Uterus (tissue), 4 donors: ENCODE data around the gene C12orf54. TPM values are rescaled to one million over a fixed set of nuclear protein-coding genes. Genes with fewer than 3 reads are reported as not detected.
A peak's percentile ranks its signal among the peaks of the same experiment; 100 is the strongest.
"Not testable (repeated sequence)": the region's sequence is repeated elsewhere in the genome, so short reads cannot be mapped to it uniquely, and the experiment has no call there.

Experiments used
- DNase-seq, 2 donors: peaks; one replicate each; pipeline ENCODE4 v3.0.0-alpha.2; 2019 to 2020
- H3K27ac ChIP-seq, 2 donors: fragments of 200-600 bp; sonication (generic); 1 replicate in 1 of 2; 2 replicates in 1 of 2; pipeline ENCODE4 v1.5.1; 2016 to 2018
- H3K27me3 ChIP-seq, 2 donors: fragments of 200-600 bp; sonication (generic); one replicate each; pipeline ENCODE4 v1.5.1; 2018 to 2019; ENCODE audit warnings: control low read depth in 1 of 2
- H3K36me3 ChIP-seq, 2 donors: fragments of 200-600 bp; sonication (generic); one replicate each; pipeline ENCODE4 v1.5.1; 2019; ENCODE audit warnings: control low read depth in 1 of 2
- H3K4me1 ChIP-seq, 2 donors: fragments of 200-600 bp; sonication (generic); one replicate each; pipeline ENCODE4 v1.5.1; 2018 to 2019; ENCODE audit warnings: control low read depth in 1 of 2
- H3K4me3 ChIP-seq, 2 donors: fragments of 200-600 bp; sonication (generic); 1 replicate in 1 of 2; 2 replicates in 1 of 2; pipeline ENCODE4 v1.5.1; 2018 to 2019; ENCODE audit warnings: mild to moderate bottlenecking in 1 of 2
- H3K9me3 ChIP-seq, 2 donors: fragments of 200-600 bp; sonication (generic); one replicate each; pipeline ENCODE4 v1.5.1; 2019; ENCODE audit warnings: control low read depth in 1 of 2
- CTCF ChIP-seq, 4 experiments: fragments of 200-600 bp in 2 of 4; fragments of 450-650 bp in 2 of 4; sonication (generic) in 2 of 4; IDR thresholded peaks; one replicate each; pipeline ENCODE4 v1.5.1; 2016 to 2019; ENCODE audit warnings: antibody characterized with exemption in 4 of 4, mild to moderate bottlenecking in 2 of 4, moderate library complexity in 1 of 4
- POLR2A ChIP-seq, 2 donors: fragments of 450-650 bp; IDR thresholded peaks; one replicate each; pipeline ENCODE4 v1.6.1; 2016; ENCODE audit warnings: antibody characterized with exemption in 2 of 2, mild to moderate bottlenecking in 1 of 2, moderate library complexity in 1 of 2
- intact Hi-C: fragments of 100-400 bp; cut with DNase I; formaldehyde crosslinking; loops from one replicate; pipeline ENCODE4 v1.15.1; 2023; ENCODE audit warnings: low total_unique reads
- total RNA-seq, 4 donors: library from RNA; depleted of rRNA in 3 of 4; stranded (reverse); fragments of >200 nt in 3 of 4; gene quantifications; one replicate each; pipeline versions ENCODE4 v1.1.0 to v1.2.4, GENCODE V29; 2014 to 2023
- donor health status: DM: yes; HTN: yes; CAD: no.

The C12orf54 gene
- total RNA-seq, 4 donors from 2014 or later: 3.6 TPM; not detected in 3

- Histone ChIP-seq H3K9me3 (no peaks in the 10 kb centered on the region), H3K4me3 (no peak overlapping the region), H3K4me1 (no peaks in the 10 kb centered on the region), H3K36me3 (no peaks in the 10 kb centered on the region), H3K27me3 (no peaks in the 10 kb centered on the region), H3K27ac (no peak overlapping the region)
- TF ChIP-seq POLR2A (IDR thresholded peaks at IDR 0.05) (no peak), CTCF (IDR thresholded peaks at IDR 0.05) (no peak)
- no peak for DNase-seq
- intact Hi-C loops: no loop called here
These were observed 36.0 kb upstream of the C12orf54 start for GRCh38 chr12:48446161-48446776.

- intact Hi-C loops: no loop called here
- Histone ChIP-seq H3K4me3 (no peak overlapping the region), H3K9me3 (no peaks in the 10 kb centered on the region), H3K27me3 (no peaks in the 10 kb centered on the region), H3K4me1 (no peaks in the 10 kb centered on the region), H3K27ac (no peak overlapping the region), H3K36me3 (no peaks in the 10 kb centered on the region)
- TF ChIP-seq POLR2A (IDR thresholded peaks at IDR 0.05) (no peak), CTCF (IDR thresholded peaks at IDR 0.05) (no peak)
- DNase-seq: no peak
These were observed 34.5 kb upstream of the C12orf54 start for GRCh38 chr12:48447755-48448154.

GRCh38 chr12:48451372-48451771 is 30.9 kb upstream of the C12orf54 start:
- Histone ChIP-seq H3K4me3 (no peak overlapping the region), H3K4me1 (no peaks in the 10 kb centered on the region), H3K36me3 (no peaks in the 10 kb centered on the region), H3K9me3 (no peaks in the 10 kb centered on the region), H3K27me3 (no peaks in the 10 kb centered on the region), H3K27ac (no peak overlapping the region)
- TF ChIP-seq POLR2A (IDR thresholded peaks at IDR 0.05) (no peak), CTCF (IDR thresholded peaks at IDR 0.05) (no peak)
- intact Hi-C loops: no loop called here
- no peak for DNase-seq

- H3K4me3 ChIP-seq, H3K27me3 ChIP-seq, intact Hi-C loops, DNase-seq, H3K4me1 ChIP-seq, H3K27ac ChIP-seq, H3K9me3 ChIP-seq, H3K36me3 ChIP-seq: not testable (repeated sequence)
These were observed 29.3 kb upstream of the C12orf54 start for GRCh38 chr12:48452961-48453360.

- no peak for DNase-seq
- no peaks in the 10 kb centered on the region for H3K27me3 ChIP-seq
- no peak for TF ChIP-seq POLR2A (IDR thresholded peaks at IDR 0.05)
- peak; percentile 25 to 56 (median 30) for TF ChIP-seq CTCF (IDR thresholded peaks at IDR 0.05)
- H3K27ac ChIP-seq: no peak overlapping the region
- no peaks in the 10 kb centered on the region for H3K36me3 ChIP-seq
- no peak overlapping the region for H3K4me3 ChIP-seq
- H3K4me1 ChIP-seq: no peaks in the 10 kb centered on the region
- intact Hi-C loops: no loop called here
- no peaks in the 10 kb centered on the region for H3K9me3 ChIP-seq
These were observed 27.6 kb upstream of the C12orf54 start for GRCh38 chr12:48454667-48455066.

GRCh38 chr12:48455116-48455515 is 27.2 kb upstream of the C12orf54 start:
- intact Hi-C loops: no loop called here
- H3K36me3 ChIP-seq: no peaks in the 10 kb centered on the region
- no peak for TF ChIP-seq CTCF (IDR thresholded peaks at IDR 0.05)
- TF ChIP-seq POLR2A (IDR thresholded peaks at IDR 0.05): no peak

More at GRCh38 chr12:48455116-48455515, 27.2 kb upstream of the C12orf54 start:
- no peaks in the 10 kb centered on the region for H3K27me3 ChIP-seq
- no peak overlapping the region for H3K27ac ChIP-seq
- H3K4me1 ChIP-seq: no peaks in the 10 kb centered on the region
- no peak overlapping the region for H3K4me3 ChIP-seq
- no peak for DNase-seq
- no peaks in the 10 kb centered on the region for H3K9me3 ChIP-seq
